HG02852 (cell line): ENCODE data around the gene SYCE1.

Experiments used
- ATAC-seq: cut with Tn5 transposase; IDR thresholded peaks from one replicate; pipeline ENCODE4 v1.9.1; 2021; ENCODE audit warnings: mild to moderate bottlenecking, moderate library complexity; ENCODE audit not compliant: unreplicated experiment

SYCE1 gene

GRCh38 chr10:133516057-133516456, 49.3 kb downstream of the SYCE1 start:
- ATAC-seq: no peak

- ATAC-seq: no peak
These were observed 49.9 kb downstream of the SYCE1 start for GRCh38 chr10:133515471-133515870.

GRCh38 chr10:133511907-133512528, 53.4 kb downstream of the SYCE1 start:
- ATAC-seq: no peak

GRCh38 chr10:133511408-133511807, 54.0 kb downstream of the SYCE1 start:
- no peak for ATAC-seq

GRCh38 chr10:133509700-133510099, 55.7 kb downstream of the SYCE1 start:
- ATAC-seq: no peak
